ENCODE measurements around the gene COL13A1. TPM values are rescaled to one million over a fixed set of nuclear protein-coding genes. Genes with fewer than 3 reads are reported as not detected.

COL13A1 gene
- total and polyA plus RNA-seq, 2 experiments from 2014 or later = 5.2 to 8.6 TPM

DNA sequence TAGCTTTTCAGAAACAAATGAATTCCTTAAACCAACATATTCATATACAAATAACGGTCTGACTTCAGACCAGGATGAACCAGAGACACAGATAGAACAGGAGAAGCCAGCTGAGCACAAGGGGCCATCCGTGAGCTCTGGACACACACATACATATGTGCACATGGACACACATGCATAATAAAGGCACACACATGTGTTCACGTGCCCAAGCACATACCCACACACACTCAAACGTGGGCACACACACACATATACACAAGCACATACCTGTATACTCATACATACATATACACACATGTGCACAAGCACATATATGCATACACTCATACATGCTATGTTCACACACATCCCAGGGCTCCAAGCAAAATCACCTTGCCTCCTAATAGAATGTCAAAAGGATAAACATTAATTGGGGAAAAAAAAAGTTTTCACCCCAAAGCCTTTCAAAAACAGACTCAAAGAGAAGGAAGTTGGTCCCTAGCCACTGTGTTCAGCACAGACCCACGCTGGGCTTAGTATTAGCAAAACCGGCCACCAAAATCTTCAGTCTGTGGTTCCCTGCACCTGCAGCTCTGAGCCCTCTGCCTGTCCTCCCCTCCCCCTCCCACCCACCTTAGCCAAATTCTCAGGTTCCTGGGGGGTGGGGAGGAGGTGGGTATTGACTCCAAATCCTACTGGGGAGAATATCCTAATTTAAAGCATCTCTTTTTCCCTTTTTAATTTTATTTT lies 150.5 kb downstream of the COL13A1 start:
- ATAC-seq = peak; percentile 74
- H3K27ac ChIP-seq (ENCODE audit: low read depth) = no peak overlapping the region
- H3K27ac Mint-ChIP-seq = no peak overlapping the region

DNA sequence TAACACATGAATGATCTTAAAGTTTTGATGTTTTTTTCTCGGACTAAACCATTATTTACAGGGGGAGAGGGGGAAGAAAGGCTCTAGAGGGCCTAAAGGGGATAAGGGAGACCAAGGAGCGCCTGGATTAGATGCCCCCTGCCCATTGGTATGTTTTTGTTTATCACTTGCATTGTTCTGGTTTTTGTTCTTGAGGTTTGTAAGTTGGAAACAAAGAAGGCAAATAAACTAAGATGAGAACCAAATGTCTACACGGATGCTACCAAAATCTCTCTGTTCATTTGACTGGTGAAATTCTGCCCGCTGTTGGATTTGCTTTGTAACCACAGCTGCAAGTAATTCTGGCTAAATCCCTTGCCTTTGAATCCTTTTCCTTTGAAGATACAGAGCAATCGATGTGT lies 151.1 kb downstream of the COL13A1 start:
- Mint-ChIP-seq H3K27ac (no peak overlapping the region), H3K27me3 (ENCODE audit: insufficient read depth, low read depth, poor library complexity) (peaks cover 17% of the 10 kb centered on the region), H3K4me1 (peaks cover 28% of the 10 kb centered on the region), H3K36me3 (ENCODE audit: low read depth) (no peaks in the 10 kb centered on the region), H3K4me3 (peak overlapping the region; percentile 0; the same call in 1 of the 3 replicates), H3K9me3 (peaks cover 2% of the 10 kb centered on the region; the same call in 1 of the 3 replicates)
- Histone ChIP-seq H4K20me1 (replicated peaks; ENCODE audit: insufficient read depth) (no peaks in the 10 kb centered on the region), H3K4me1 (ENCODE audit: insufficient read depth) (peaks cover 11% of the 10 kb centered on the region), H3K27me3 (ENCODE audit: insufficient read depth) (no peaks in the 10 kb centered on the region), H3K4me2 (peak overlapping the region; percentile 58; the same call in 1 of the 2 replicates), H2AFZ (no peak overlapping the region), H3K4me3 (no peak overlapping the region), H3F3A (replicated peaks; ENCODE audit: low read depth) (no peaks in the 10 kb centered on the region), H3K36me3 (ENCODE audit: insufficient read depth) (no peaks in the 10 kb centered on the region), H3K79me2 (replicated peaks; ENCODE audit: insufficient read depth) (no peaks in the 10 kb centered on the region), H3K9me2 (ENCODE audit: insufficient read depth) (no peaks in the 10 kb centered on the region), H3K27ac (ENCODE audit: low read depth) (no peak overlapping the region)
- ATAC-seq (peak; percentile 89), DNase-seq (ENCODE audit: low spot score) (peak; percentile 81)
- TF ChIP-seq CREB1 (CRISPR knock-in tag; IDR thresholded peaks at IDR 0.05; ENCODE audit: low read depth) = no peak
- TF ChIP-seq, protein P1, sequence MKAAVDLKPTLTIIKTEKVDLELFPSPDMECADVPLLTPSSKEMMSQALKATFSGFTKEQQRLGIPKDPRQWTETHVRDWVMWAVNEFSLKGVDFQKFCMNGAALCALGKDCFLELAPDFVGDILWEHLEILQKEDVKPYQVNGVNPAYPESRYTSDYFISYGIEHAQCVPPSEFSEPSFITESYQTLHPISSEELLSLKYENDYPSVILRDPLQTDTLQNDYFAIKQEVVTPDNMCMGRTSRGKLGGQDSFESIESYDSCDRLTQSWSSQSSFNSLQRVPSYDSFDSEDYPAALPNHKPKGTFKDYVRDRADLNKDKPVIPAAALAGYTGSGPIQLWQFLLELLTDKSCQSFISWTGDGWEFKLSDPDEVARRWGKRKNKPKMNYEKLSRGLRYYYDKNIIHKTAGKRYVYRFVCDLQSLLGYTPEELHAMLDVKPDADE (IDR thresholded peaks at IDR 0.05) = no peak
- no peak for TF ChIP-seq ZNF114 (CRISPR knock-in tag; IDR thresholded peaks at IDR 0.05)
- TF ChIP-seq, protein P2, sequence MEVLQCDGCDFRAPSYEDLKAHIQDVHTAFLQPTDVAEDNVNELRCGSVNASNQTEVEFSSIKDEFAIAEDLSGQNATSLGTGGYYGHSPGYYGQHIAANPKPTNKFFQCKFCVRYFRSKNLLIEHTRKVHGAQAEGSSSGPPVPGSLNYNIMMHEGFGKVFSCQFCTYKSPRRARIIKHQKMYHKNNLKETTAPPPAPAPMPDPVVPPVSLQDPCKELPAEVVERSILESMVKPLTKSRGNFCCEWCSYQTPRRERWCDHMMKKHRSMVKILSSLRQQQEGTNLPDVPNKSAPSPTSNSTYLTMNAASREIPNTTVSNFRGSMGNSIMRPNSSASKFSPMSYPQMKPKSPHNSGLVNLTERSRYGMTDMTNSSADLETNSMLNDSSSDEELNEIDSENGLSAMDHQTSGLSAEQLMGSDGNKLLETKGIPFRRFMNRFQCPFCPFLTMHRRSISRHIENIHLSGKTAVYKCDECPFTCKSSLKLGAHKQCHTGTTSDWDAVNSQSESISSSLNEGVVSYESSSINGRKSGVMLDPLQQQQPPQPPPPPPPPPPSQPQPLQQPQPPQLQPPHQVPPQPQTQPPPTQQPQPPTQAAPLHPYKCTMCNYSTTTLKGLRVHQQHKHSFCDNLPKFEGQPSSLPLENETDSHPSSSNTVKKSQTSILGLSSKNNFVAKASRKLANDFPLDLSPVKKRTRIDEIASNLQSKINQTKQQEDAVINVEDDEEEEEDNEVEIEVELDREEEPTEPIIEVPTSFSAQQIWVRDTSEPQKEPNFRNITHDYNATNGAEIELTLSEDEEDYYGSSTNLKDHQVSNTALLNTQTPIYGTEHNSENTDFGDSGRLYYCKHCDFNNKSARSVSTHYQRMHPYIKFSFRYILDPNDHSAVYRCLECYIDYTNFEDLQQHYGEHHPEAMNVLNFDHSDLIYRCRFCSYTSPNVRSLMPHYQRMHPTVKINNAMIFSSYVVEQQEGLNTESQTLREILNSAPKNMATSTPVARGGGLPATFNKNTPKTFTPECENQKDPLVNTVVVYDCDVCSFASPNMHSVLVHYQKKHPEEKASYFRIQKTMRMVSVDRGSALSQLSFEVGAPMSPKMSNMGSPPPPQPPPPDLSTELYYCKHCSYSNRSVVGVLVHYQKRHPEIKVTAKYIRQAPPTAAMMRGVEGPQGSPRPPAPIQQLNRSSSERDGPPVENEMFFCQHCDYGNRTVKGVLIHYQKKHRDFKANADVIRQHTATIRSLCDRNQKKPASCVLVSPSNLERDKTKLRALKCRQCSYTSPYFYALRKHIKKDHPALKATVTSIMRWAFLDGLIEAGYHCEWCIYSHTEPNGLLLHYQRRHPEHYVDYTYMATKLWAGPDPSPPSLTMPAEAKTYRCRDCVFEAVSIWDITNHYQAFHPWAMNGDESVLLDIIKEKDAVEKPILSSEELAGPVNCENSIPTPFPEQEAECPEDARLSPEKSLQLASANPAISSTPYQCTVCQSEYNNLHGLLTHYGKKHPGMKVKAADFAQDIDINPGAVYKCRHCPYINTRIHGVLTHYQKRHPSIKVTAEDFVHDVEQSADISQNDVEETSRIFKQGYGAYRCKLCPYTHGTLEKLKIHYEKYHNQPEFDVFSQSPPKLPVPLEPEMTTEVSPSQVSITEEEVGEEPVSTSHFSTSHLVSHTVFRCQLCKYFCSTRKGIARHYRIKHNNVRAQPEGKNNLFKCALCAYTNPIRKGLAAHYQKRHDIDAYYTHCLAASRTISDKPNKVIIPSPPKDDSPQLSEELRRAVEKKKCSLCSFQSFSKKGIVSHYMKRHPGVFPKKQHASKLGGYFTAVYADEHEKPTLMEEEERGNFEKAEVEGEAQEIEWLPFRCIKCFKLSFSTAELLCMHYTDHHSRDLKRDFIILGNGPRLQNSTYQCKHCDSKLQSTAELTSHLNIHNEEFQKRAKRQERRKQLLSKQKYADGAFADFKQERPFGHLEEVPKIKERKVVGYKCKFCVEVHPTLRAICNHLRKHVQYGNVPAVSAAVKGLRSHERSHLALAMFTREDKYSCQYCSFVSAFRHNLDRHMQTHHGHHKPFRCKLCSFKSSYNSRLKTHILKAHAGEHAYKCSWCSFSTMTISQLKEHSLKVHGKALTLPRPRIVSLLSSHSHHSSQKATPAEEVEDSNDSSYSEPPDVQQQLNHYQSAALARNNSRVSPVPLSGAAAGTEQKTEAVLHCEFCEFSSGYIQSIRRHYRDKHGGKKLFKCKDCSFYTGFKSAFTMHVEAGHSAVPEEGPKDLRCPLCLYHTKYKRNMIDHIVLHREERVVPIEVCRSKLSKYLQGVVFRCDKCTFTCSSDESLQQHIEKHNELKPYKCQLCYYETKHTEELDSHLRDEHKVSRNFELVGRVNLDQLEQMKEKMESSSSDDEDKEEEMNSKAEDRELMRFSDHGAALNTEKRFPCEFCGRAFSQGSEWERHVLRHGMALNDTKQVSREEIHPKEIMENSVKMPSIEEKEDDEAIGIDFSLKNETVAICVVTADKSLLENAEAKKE (CRISPR knock-in tag; IDR thresholded peaks at IDR 0.05) = no peak

More for the DNA sequence above, 150.5 kb downstream of the COL13A1 start:
- H3K27me3 ChIP-seq (ENCODE audit: insufficient read depth) = no peaks in the 10 kb centered on the region
- no peaks in the 10 kb centered on the region for H3K79me2 ChIP-seq (replicated peaks; ENCODE audit: insufficient read depth)
- peaks cover 28% of the 10 kb centered on the region for H3K4me1 Mint-ChIP-seq
- H3K36me3 Mint-ChIP-seq (ENCODE audit: low read depth) = no peaks in the 10 kb centered on the region
- peaks cover 12% of the 10 kb centered on the region for H3K27me3 Mint-ChIP-seq (ENCODE audit: insufficient read depth, low read depth, poor library complexity)
- H4K20me1 ChIP-seq (replicated peaks; ENCODE audit: insufficient read depth) = no peaks in the 10 kb centered on the region
- peak overlapping the region; percentile 33; the same call in 1 of the 2 replicates for H3K4me2 ChIP-seq
- no peak for DNase-seq (ENCODE audit: low spot score)
- no peak overlapping the region for H3K4me3 ChIP-seq
- H3K36me3 ChIP-seq (ENCODE audit: insufficient read depth) = no peaks in the 10 kb centered on the region
- H2AFZ ChIP-seq = no peak overlapping the region
- no peaks in the 10 kb centered on the region for H3K9me2 ChIP-seq (ENCODE audit: insufficient read depth)
- TF ChIP-seq, protein P1 (IDR thresholded peaks at IDR 0.05) = no peak
- TF ChIP-seq CREB1 (CRISPR knock-in tag; IDR thresholded peaks at IDR 0.05; ENCODE audit: low read depth) (no peak), POLR2AphosphoS5 (IDR thresholded peaks at IDR 0.05; ENCODE audit: low read depth) (no peak)
- TF ChIP-seq, protein P3, sequence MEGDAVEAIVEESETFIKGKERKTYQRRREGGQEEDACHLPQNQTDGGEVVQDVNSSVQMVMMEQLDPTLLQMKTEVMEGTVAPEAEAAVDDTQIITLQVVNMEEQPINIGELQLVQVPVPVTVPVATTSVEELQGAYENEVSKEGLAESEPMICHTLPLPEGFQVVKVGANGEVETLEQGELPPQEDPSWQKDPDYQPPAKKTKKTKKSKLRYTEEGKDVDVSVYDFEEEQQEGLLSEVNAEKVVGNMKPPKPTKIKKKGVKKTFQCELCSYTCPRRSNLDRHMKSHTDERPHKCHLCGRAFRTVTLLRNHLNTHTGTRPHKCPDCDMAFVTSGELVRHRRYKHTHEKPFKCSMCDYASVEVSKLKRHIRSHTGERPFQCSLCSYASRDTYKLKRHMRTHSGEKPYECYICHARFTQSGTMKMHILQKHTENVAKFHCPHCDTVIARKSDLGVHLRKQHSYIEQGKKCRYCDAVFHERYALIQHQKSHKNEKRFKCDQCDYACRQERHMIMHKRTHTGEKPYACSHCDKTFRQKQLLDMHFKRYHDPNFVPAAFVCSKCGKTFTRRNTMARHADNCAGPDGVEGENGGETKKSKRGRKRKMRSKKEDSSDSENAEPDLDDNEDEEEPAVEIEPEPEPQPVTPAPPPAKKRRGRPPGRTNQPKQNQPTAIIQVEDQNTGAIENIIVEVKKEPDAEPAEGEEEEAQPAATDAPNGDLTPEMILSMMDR (conservative IDR thresholded peaks at IDR 0.05; ENCODE audit: low read depth in 2 of 2) = no peak
- H3K9me3 Mint-ChIP-seq = peaks cover 2% of the 10 kb centered on the region; the same call in 1 of the 3 replicates
- peaks cover 11% of the 10 kb centered on the region for H3K4me1 ChIP-seq (ENCODE audit: insufficient read depth)
- H3K4me3 Mint-ChIP-seq = 0 out of 3 replicates have a peak overlapping the region, but pooled peaks have one; percentile 0
- no peaks in the 10 kb centered on the region for H3F3A ChIP-seq (replicated peaks; ENCODE audit: low read depth)
